GM23338 (cell line): ENCODE measurements around the gene EBLN1.
A peak's percentile ranks its signal among the peaks of the same experiment; 100 is the strongest.

Experiments used
- CREB1 ChIP-seq: fragments of 250-450 bp; sonication (Bioruptor Pico); IDR thresholded peaks from 2 replicates; pipeline ENCODE4 v1.5.0; 2020; ENCODE audit warnings: low read depth, mild to moderate bottlenecking, moderate library complexity
- CTCF ChIP-seq, 2 experiments: fragments of 200-600 bp in 1 of 2; sonication (generic) in 1 of 2; conservative IDR thresholded peaks; 2 replicates each; pipeline versions ENCODE4 v1.5.1 to v1.6.1; 2016 to 2017; ENCODE audit warnings: antibody characterized with exemption in 2 of 2, low read depth in 2 of 2, mild to moderate bottlenecking in 2 of 2, moderate library complexity in 1 of 2
- ETS1 ChIP-seq: IDR thresholded peaks from 2 replicates; pipeline ENCODE4 v1.6.1; 2016; ENCODE audit warnings: antibody characterized with exemption
- EZH2 ChIP-seq: fragments of 200-600 bp; sonication (generic); IDR thresholded peaks from one replicate; pipeline ENCODE4 v1.8.0; 2017; ENCODE audit warnings: antibody characterized with exemption, mild to moderate bottlenecking, low read depth; ENCODE audit not compliant: unreplicated experiment
- EZH2phosphoT487 ChIP-seq: fragments of 200-600 bp; sonication (generic); IDR thresholded peaks from one replicate; pipeline ENCODE4 v1.8.1; 2018; ENCODE audit warnings: antibody characterized with exemption; ENCODE audit not compliant: unreplicated experiment
- JUNB ChIP-seq: IDR thresholded peaks from one replicate; pipeline ENCODE4 v1.6.1; 2016; ENCODE audit warnings: antibody characterized with exemption; ENCODE audit not compliant: unreplicated experiment
- POLR2AphosphoS5 ChIP-seq: IDR thresholded peaks from 2 replicates; pipeline ENCODE4 v1.6.1; 2016; ENCODE audit warnings: antibody characterized with exemption, low read depth
- REST ChIP-seq: IDR thresholded peaks from one replicate; pipeline ENCODE4 v1.6.1; 2018; ENCODE audit warnings: antibody characterized with exemption; ENCODE audit not compliant: unreplicated experiment
- STAT1 ChIP-seq: IDR thresholded peaks from one replicate; pipeline ENCODE4 v1.6.1; 2016; ENCODE audit warnings: antibody characterized with exemption; ENCODE audit not compliant: unreplicated experiment
- ZNF114 ChIP-seq: fragments of 250-450 bp; sonication (Bioruptor Pico); IDR thresholded peaks from 2 replicates; pipeline ENCODE4 v1.5.0; 2020; ENCODE audit warnings: mild to moderate bottlenecking, moderate library complexity

- peak; percentile 35 to 52; a peak in 2 of 4 replicates for TF ChIP-seq CTCF (conservative IDR thresholded peaks at IDR 0.05; ENCODE audit: low read depth in 2 of 2)
- no peak for TF ChIP-seq EZH2
- TF ChIP-seq ETS1 = no peak
- no peak for TF ChIP-seq POLR2AphosphoS5
- no peak for TF ChIP-seq ZNF114 (CRISPR knock-in tag)
- TF ChIP-seq EZH2phosphoT487 = no peak
- no peak for TF ChIP-seq REST
- TF ChIP-seq JUNB = no peak
- TF ChIP-seq CREB1 (CRISPR knock-in tag) = no peak
- no peak for TF ChIP-seq STAT1
These were observed 41.5 kb upstream of the EBLN1 start for GRCh38 chr10:22259280-22259679.
